GM19372 (cell line): Measurements from ENCODE around the gene DNAJC15.
"Not testable (repeated sequence)": the region's sequence is repeated elsewhere in the genome, so short reads cannot be mapped to it uniquely, and the experiment has no call there.

Experiments
- ATAC-seq: cut with Tn5 transposase; IDR thresholded peaks from one replicate; pipeline ENCODE4 v1.9.1; 2021; ENCODE audit warnings: mild to moderate bottlenecking, low read depth, moderate library complexity; ENCODE audit not compliant: unreplicated experiment

The DNAJC15 gene

GRCh38 chr13:43041369-43041921, 18.1 kb downstream of the DNAJC15 start:
- ATAC-seq = no peak

DNA sequence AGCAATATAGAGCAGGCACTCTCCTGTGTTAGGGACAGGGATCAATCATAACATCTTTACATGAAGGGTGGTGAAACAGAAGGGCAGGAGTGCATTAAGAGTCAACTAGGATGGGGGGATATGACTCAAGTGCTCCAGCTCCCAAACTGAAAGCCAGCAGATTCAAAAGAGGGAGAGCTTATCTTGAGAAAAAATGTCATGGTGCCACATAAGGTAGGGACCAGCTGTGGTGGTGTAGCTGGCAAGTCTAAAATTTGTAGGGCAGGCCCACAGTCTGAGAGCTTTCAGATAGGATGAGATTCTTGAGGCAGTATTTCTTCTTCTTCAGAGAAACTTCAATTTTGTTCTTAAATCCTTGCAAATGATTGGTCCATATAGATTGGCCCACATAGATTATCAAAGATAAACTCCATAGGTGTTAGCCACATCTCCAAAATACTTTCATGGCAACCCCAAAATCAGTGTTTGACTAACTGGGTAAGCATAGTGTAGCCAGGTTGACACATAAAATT, 19.1 kb downstream of the DNAJC15 start:
- no peak for ATAC-seq

- ATAC-seq = no peak
Measured at GRCh38 chr13:43044720-43045301, 21.4 kb downstream of the DNAJC15 start.

GRCh38 chr13:43045302-43045773, 22.0 kb downstream of the DNAJC15 start:
- ATAC-seq = not testable (repeated sequence)

DNA sequence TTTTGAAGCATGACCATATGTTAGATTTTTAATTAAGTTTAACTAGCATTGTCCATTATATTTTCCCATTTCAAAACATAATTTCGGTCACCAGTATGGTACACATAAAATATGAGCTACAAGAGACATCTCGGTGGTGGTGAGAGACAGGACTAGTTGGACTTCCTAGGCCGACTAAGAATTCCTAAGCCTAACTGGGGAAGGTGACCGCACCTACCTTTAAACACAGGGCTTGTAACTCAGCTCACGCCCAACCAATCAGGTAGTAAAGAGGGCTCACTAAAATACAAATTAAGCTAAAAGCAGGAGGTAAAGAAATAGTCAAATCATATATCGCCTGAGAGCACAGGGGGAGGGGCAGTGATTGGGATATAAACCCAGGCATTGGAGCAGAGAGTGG, 22.9 kb downstream of the DNAJC15 start:
- ATAC-seq = no peak

GRCh38 chr13:43054803-43055802, 31.7 kb downstream of the DNAJC15 start:
- no peak for ATAC-seq

- ATAC-seq = no peak
Measured at GRCh38 chr13:43057653-43058317, 34.4 kb downstream of the DNAJC15 start.

- ATAC-seq = no peak
Measured at GRCh38 chr13:43058318-43058674, 34.9 kb downstream of the DNAJC15 start.

GRCh38 chr13:43058831-43059230, 35.4 kb downstream of the DNAJC15 start:
- no peak for ATAC-seq

GRCh38 chr13:43059779-43060178, 36.4 kb downstream of the DNAJC15 start:
- not testable (repeated sequence) for ATAC-seq

DNA sequence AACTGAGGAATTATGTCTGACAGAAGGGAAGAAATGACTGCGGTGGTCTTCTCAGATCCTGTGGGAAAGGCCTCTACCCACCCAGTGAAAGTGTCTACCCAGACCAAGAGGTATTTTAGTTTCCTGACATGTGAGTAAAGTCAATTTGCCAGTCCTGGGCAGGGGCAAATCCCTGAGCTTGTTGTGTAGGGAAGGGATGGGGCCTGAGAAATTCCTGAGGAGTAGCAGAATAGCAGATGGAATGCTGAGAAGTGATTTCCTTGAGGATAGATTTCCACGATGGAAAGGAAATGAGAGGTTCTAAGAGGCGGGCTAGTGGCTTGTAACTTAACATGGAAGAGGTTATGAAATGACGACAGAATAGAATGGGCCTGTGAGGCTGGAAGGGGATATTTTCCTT, 37.4 kb downstream of the DNAJC15 start:
- not testable (repeated sequence) for ATAC-seq

DNA sequence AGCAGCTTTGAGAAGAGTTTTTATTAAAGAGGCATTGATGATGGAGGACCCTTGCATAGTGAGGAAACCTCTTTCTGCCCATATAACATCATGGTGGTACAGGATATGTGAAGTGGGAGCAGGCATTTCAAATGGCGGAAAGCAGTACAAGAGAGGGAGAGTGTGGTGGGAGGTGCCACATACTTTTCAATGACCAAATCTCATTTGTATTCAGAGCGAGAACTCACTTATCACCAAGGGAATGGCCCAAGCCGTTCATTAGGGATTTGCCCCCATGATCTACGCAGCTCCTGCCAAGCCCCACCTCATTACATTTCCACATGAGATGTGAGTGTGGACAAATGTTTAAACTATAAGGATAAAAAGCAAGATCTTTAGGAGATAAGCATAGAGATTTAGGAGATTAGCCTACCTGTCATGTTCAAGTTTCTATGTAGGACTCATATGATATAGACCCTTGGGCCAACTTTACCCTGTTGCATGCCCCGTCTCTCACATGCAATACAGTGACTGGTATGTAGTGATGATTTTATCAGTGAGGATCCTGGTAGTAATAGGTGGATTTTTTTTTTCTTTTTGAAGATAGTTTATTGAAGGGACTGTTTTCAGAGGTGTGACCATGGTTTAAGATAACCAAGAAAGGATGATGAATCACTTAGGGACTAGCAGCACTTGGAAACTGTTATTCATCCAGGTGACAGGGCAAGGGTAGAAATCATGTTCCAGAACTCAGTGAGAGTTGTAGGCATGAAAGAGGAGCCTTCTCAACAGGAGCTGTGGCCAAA, 38.3 kb downstream of the DNAJC15 start:
- ATAC-seq = no peak

DNA sequence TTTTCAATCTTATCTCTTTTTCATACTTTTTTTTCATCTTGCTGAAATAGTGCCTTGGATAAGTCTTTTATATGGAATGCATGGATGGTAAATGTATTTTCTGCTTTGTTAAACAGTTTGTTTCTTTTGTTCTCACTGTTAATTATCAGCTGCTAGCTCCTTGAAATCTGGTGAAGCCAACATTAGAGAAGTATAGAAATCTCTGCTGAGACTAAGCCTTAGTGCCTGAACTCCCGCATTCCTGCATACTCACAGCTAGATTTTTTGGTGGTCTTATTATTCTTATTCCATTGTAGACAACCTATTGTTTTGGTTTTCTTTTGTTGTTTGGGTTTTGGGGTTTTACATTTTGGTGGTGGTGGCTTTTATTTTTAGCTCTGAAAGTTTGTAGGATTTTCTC, 48.4 kb downstream of the DNAJC15 start:
- ATAC-seq = no peak

DNA sequence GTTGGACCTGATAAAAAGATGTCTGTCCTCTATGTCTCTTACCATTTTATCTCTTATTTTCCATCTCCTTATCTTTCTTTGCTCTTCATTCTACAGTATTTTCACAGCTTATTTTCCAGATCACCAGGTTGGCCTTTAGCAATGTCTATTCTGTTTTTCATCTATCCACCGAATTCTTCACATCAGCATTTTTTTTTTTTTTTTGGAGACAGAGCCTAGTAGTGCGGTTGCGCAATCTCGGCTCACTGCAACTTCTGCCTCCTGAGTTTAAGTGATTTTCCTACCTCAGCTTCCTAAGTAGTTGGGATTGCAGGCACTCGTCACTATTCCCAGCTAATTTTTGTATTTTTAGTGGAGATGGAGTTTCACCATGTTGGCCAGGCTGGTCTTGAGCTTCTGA, 49.0 kb downstream of the DNAJC15 start:
- ATAC-seq = no peak

GRCh38 chr13:43074824-43075510, 51.6 kb downstream of the DNAJC15 start:
- peak; percentile 63 for ATAC-seq

DNA sequence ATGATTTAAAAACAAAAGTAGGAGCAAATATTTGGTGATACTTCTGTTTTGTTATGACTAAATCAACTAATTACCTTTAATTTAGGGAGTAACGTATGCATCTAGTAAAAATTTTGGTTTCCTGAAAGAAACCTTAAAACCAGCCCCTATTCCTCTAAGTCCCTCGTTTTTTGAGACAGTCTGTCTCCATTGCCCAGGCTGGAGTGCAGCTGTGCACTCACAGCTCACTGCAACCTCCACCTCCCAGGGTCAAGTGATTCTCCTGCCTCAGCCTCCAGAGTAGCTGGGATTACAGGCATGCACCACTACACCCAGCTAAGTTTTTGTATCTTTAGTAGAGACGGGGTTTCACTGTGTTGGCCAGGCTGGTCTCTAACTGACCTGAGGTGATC, 52.1 kb downstream of the DNAJC15 start:
- ATAC-seq = not testable (repeated sequence)

- ATAC-seq = no peak
Measured at GRCh38 chr13:43077046-43077445, 53.7 kb downstream of the DNAJC15 start.

DNA sequence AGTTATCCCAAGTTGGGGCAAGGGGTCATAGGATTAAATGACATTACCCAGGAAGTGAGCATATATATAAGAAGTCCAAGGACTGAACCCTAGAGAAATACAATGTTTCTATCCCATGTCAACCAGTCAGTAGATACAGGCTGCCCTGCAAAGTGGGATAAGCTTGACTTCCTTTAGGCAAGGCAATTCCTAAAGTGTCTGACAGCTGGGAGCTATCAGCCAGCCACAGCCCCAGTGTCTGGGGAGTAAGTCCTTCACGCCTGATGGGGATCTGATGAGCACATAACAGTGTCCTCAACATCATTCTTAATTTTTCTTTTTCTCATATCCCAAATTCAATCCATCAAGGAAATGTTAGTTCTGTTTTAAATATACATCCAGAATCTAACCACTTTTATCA, 54.1 kb downstream of the DNAJC15 start:
- ATAC-seq = no peak

GRCh38 chr13:43077906-43078305, 54.5 kb downstream of the DNAJC15 start:
- ATAC-seq = no peak
